CD4-positive, alpha-beta T cell treated with Interleukin-10 for 1 hour (primary cell): ENCODE data around the gene MFSD11.
"Not testable (repeated sequence)": the region's sequence is repeated elsewhere in the genome, so short reads cannot be mapped to it uniquely, and the experiment has no call there.

Source experiments
- DNase-seq: peaks from one replicate; pipeline ENCODE4 v3.0.0-alpha.2; 2020

MFSD11 gene

DNA sequence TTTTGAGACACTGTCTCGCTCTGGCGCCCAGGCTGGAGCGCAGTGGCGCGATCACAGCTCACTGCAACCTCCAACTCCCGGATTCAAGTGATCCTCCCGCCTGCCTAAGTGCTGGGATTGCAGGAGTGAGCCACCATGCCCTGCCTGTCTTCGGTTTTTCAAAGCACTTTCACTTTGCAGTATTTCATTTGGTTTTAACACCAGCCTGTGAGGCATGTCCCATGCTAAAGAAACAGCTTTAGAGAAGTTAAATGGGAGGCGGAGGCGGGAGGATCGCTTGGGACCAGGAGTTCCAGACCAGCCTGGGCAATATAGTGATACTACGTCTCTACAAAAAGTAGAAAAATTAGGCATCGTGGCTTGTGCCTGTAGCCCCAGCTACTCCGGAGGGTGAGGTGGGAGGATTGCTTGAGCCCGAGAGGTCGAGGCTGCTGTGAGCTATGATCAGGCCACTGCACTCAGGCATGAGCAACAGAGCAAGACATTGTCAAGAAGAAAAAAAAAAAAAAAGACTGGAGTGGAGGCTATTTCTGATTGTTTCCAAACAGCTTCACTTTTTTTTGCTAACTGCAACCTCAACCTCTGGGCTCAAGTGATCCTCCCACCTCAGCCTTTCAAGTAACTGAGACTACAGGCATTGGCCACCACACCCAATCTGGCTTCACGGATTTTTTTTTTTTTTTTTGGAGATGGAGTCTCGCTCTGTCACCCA is 10.0 kb upstream of the MFSD11 start:
- DNase-seq: peak; percentile 42

DNA sequence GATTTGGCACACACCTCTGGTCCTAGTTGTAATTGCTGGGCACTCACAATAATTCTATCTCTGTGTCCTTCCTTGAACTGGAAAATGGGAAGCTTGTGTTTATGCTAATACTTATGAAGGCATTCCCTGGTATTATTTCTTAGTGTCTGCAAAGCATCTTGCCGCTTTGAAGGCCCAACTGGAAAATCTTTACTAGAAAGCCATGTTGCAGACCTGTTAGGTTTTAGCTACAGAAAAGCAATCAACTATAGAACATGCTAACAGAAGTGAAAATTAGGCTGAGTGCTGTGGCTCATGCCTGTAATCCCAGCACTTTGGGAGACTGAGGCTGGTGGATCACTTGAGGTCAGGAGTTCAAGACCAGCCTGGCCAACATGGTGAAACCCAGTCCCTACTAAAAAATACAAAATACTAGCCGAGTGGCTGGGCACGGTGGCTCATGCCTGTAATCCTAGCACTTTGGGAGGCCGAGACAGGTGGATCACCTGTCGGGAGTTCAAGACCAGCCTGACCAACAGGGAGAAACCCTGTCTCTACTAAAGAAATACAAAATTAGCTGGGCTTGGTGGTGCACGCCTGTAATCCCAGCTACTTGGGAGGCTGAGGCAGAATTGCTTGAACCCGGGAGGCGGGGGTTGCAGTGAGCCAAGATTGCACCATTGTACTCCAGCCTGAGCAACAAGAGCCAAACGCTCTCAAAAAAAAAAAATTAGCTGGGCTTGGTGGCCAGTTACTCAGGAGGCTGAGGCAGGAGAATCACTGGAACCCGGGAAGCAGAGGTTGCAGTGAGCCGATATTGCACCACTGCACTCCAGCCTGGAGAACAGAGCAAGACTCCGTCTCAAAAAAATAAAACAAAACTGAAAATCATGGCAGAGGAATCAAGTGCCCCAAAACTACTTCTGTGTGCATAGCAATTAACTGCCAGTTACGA is 5.9 kb upstream of the MFSD11 start:
- DNase-seq: not testable (repeated sequence)

DNA sequence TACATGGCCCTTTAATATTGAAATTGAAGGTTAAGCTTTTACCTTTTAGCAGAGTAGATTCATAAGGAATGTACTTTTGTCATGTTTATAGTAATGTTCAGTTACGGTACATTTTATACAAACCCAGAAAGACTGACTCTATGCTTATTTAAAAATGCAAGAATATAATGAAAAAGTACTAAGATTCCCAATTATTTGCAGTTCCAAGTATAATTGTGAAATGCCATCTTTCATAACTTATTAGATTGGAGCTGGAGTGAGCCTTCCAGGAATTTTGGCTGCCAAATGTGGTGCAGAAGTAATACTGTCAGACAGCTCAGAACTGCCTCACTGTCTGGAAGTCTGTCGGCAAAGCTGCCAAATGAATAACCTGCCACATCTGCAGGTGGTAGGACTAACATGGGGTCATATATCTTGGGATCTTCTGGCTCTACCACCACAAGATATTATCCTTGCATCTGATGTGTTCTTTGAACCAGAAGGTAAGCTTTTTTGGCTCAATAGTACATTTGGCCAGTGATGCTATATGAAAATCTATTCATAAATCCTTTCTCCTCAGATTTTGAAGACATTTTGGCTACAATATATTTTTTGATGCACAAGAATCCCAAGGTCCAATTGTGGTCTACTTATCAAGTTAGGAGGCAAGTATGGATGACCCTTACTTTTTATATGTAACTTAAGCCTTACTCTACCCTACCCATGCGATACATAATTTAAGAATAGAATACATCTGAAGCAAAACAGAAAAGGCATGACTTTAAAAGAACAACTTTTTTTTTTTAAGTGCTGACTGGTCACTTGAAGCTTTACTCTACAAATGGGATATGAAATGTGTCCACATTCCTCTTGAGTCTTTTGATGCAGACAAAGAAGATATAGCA is 4.9 kb upstream of the MFSD11 start:
- peak; percentile 29 for DNase-seq

DNA sequence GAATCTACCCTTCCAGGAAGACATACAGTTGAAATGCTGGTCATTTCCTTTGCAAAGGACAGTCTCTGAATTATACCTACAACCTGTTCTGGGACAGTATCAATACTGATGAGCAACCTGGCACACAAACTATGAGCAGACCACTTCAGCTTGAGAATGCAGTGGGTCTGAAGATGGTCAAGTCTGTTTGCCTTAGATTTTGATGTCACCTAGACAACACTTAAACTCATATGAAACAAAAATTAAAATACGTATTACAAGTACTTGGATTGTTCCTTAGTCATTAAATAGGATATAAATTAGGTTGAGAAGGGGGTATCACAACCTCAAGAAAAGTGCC is 4.3 kb upstream of the MFSD11 start:
- DNase-seq: no peak

DNA sequence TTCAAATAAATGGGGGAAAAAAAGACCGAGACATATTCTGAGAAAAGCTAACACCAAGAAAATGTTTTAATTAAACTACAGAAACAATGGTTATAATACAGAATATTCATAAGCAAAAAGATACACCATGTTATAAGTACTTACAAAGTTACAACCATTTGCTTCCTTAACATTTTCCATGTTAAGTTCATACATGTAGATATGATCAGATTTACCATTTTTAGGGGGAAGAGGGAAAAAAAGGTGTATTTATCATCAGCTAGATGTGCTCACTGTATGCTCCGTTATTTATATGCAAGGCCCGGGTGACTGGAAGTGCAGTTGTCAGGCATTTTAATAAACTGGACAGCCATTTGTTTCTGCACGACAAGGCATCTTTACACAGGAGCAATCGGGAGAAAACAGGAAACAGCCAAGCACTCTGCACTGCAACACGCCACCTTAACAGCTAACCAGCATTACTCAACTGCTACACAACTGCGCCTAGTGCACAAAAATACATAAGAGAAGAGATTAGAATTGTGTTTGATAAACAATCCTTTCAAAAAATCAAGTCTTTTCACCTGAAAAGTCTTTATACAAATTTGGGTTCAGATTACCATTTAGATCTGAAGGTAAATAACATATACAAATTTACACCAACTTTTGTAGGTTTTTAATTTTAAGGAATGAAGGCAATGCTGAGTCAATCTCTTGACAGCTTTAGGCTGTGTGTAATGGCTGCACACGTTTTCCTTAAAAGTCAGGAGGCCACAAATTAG is 3.7 kb upstream of the MFSD11 start:
- peak; percentile 28 for DNase-seq

DNA sequence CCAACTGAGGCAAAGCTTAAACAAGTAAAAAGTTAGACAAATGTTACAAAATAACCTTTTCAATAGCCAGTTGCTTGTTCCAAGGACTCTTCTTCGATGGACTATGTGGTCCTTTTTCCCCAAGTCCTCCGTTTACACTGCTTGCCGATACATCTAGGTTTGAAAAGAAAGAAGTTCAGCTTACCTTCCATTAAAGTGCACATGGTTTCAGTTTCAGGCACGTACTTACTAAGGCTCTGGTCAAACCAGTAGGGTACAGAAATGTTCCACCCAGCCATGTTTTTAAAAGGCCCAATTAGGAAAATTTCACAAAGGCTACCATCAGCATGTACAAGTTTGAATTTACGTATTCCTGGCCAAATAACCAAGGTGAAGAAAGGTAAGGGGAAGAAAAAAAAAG is 2.9 kb upstream of the MFSD11 start:
- DNase-seq: peak; percentile 52

DNA sequence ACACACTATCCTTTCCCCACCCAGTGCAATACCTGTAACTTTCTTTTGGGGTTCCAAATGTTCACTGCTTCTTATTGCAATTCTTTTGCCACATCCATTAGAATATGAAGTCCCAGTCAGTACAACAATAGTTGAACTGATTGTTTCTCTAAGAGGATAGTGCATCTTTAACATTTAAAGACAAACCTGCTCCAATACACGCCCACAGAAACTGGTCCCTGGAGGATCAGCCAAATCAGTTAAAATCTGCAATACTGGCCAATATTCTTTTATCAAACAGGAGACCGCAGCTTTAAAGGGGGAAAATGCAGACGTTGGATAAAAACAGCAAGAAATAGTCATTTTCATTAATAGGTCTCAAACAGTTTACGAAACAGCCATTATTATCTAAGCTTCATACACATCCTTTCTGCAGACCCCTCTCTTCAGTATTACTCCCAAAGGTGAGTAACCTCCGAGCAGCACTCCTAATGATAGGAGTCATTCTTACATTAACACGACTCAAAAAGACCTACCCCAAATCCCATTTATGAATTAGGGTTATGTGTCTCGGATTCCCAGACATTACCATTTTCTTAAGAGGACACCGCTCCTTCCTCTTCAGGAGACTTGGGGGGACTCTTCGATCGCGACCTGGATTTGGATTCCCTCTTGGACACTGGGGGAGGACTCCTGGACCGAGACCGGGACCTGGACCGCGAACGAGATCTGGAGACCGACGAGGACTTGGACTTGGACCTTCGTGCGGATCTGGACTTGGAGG is 2.2 kb upstream of the MFSD11 start:
- DNase-seq: no peak

DNA sequence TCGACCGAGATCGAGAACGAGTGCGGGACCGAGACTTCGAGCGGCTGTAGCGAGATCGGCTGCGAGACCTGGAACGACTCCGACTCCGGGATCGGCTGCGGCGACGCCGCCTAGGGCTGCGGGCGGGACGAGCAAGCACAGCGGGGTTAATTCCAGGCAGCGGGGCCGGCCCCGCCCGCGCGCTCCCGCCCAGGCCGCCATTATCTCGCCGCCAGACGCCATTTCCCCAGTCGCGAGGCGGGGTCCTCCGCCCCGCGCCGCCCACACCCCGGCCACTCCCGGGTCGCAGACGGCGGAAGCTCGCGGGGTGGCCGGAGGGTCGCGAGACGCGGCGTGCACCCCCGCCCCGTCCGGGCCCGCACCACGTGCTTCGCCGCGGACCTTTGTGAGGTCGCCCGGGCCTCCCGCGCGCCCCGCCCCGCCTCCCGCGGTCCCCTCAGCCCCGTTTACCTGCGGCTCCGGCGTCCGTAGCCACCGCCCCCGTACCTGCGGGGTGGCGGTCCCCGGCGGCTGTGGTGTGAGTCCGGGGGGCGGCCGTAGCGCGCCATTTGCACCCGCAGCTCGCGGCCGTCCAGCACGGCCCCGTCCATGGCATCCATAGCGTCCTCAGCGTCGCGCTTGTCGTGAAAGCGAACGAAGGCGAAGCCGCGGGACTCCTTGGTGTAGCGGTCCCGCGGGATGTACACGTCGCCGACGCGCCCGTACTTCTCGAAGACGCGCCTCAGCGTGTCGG is 1.4 kb upstream of the MFSD11 start:
- peak; percentile 74 for DNase-seq

DNA sequence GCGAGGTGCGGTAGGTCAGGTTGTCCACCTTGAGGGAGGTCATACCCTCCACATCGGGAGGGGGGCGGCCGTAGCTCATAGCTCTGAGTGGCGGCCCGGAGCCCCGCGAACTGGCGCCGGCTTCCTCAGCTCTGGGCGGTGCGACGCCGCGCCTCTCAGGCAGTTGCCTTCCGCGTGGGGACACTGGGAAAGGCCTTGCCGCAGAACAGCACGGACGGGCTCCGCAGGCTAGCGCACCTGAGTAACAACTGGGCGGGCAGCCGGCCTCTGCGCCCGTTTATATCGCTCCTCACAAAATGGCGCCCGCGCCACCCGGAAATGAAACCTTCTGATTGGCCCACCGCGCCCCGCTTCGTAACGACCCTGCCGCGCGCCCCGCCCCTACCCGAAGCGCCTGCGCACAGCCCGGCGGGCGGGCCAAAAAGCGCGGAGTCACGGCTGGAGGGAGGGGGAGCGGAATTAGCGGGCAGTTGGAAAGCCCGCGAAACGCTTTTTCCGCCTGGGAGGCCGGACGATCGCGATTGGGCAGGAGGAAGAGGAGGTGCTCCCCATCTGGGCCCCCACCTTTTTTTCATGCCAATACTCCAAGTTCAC is 740 bp upstream of the MFSD11 start, which contains the start of gene SRSF2:
SRSF2 (minus strand) TSS at position 250 of the 594 bp plus-strand sequence; CDS start at position 79, 171 bp downstream.
- DNase-seq: peak; percentile 99

DNA sequence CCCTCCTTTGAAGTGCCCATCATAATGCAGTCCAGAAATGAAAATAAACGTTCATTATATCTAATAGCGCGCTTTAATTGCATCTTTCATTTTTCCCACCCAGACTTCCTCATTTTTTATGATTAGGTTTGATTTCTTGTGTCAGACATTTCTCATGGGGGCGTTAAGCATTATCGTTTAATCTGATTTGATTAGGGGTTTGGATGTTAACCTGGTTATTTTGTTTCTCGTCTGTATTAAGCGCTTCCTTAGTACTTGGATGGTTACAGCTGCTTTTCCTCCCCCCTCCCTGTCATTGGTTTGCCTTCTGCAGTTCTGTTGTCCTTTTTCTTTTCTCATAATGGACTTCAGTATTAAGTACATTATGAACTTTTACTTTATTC is 540 bp downstream of the MFSD11 start:
- no peak for DNase-seq

DNA sequence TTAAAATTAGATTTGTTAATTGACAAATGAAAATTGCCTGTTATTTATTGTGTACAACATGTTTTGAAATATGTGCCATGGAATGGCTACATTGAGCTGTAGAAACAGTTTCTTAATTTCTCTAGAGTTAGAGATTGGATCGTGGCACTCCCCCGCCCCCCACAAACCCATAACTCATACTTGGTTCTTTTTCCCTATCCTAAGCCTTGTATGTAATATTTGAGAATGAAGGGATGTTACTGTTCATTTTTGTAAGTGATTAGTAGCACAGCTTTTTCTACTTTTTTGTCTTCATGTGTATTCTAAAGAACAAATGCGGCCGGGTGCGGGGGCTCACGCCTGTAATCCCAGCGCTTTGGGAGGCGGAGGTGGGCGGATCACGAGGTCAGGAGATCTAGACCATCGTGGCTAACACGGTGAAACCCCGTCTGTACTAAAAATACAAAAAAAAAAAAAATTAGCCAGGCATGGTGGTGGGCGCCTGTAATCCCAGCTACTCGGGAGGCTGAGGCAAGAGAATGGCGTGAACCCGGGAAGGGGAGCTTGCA is 1.7 kb downstream of the MFSD11 start:
- DNase-seq: not testable (repeated sequence)

DNA sequence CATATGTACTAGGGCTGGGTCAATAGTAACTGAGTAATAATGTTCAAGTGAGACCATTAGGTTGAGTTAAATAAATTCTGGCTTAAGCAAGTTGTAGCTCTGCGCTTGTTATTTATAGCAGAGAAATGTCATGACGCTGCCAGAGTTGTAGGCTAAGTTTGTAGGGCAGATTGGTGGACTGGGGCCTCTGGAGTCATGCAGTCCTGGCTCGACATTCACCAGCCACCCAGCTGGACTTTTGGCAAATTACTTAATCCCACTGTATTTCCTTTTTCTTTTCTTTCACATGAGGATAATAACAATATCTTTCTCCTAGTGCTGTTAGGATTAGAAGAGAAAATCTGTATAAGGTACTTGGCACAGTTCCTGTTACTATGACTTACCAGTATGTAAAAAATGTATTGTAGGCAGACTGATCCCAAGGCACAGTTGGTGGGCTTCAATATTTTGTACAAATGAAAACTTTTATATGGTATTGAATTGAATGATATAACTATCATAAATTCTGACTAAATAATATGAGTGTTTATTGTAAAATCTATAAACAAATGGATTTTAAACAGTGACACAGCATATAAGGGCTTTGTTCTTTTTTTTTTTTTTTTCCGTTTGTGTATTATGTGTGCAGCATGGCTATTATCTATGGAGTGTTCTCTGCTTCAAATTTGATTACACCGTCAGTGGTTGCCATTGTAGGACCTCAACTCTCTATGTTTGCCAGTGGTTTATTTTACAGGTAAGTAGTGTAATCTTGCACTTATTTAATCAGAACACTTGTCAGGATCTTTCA is 2.6 kb downstream of the MFSD11 start:
- DNase-seq: no peak

DNA sequence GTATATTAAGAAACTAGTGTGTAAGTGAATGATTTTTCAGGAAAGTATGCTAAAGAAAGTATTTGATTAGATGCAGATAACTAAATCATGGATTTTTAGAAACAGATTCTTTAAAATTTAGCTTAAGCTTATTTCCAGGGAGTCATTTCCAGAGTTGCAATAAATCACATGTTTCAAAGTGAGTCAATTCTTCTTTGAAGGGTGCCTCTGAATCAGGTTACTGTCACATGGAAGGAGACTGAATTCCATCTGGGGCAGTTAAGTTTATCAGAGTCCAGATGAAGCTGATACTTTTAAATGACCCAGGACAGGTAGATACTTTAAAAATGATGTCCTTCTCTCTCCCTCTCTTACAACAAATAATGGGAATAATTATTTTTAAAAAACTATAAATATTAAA is 5.0 kb downstream of the MFSD11 start:
- no peak for DNase-seq

DNA sequence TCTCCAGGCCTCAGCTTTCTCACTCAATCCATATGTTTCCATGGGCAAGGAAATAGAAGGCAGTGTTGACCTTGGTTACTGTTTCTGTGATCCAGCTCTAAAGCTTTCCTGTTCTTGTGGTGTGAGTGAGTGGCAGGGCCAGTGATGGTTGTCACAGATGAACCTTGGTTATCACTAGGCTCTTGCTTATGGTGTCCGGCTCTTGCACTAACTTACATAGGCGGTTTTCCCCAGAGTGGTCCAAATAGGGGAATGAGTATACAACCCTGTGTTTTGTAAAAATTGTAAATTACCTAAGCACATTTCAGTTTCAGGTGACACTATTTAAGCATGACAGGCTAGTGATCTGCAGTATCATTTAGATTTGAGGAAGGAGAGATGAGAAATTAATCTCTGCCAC is 6.8 kb downstream of the MFSD11 start:
- DNase-seq: no peak

DNA sequence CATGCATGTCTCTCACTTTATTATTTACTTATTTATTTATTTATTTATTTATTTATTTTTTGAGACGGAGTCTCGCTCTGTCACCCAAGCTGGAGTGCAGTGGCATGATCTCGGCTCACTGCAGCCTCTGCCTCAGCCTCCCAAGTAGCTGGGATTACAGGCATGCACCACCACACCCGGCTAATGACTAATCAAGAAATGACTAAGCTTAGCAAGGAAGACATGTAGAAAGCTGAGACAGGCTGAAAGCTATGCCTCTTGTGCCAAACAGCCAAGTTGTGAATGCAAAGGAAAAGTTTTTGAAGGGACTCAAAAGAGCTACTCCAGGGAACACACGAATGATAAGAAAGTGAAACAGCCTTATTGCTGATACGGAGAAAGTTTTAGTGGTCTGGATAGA is 7.9 kb downstream of the MFSD11 start:
- not testable (repeated sequence) for DNase-seq

DNA sequence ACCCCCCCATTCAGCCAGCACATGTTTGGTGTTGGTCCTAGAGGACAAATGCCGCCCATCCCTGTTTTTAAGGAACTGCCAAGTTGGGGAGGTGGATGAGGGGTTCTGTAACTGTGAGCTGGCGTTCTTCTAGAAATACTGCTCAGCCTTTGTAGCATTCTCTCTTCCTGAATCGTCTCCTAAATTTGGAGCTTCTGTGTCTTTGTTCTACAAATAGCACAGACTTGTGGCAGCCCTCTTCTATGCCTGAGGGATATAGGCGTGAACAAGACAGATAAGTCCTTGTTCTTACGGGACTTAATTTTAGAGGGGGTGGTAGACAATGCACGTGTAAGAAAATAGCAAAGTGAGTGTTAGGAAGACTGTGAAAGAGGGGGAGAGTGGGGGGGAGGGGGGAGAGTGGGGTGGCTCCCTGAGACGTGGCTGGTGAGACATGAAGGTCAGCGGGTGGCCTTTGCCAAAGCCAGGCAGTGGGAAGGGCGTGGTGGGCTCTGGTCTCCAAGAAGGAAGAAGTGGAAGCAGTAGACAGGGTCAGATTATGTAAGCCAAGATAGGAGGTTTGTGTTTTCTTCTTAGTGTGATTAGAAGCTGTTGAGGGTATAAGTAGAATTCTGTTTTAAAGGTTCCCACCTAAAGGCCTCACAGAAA is 9.9 kb downstream of the MFSD11 start:
- DNase-seq: no peak

DNA sequence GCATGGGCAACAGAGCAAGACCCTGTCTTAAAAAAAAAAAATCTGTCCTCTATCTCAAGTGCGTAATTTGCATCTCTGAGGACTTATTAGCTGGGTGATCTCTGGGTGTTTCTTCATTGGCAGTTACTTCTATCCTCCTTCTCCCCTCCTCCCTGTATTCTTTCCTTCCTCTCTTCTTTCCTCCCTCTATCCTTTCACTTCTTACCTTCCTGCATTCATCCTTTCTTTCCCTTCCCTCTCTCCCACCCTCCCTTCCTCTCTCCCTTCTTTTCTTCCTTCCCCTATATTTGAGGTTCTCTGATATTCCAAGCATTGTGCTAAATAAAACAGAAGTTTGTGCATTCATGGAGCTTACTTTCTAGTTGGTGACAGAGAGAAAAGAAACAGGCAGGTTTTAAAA is 10.7 kb downstream of the MFSD11 start:
- no peak for DNase-seq

DNA sequence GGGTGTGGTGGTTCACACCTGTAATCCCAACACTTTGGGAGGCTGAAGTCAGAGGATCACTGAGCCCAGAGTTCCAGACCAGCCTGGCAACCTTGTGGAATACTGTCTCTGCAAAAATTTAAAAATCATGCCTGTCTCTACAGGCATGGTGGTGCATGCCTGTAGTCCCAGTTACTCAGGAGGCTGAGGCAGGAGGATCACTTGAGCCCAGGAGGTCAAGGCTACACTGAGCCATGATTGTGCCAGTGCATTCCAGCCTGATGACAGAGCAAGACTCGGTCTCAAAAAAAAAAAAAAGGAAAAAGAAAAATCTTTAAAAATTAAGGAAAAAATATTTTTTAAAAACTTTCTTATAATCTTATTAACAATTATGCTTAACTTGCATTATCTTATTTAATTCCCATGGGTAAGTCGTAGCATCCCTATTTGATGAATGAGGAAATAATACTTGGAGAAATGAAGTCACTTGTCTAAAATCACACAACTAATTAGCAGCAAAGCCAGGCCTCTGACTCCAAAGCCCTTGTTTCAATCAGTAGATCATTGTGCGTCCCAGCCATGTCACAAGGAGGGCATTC is 13.6 kb downstream of the MFSD11 start:
- DNase-seq: no peak
